ENCODE data around the gene CPO.

CPO gene

DNA sequence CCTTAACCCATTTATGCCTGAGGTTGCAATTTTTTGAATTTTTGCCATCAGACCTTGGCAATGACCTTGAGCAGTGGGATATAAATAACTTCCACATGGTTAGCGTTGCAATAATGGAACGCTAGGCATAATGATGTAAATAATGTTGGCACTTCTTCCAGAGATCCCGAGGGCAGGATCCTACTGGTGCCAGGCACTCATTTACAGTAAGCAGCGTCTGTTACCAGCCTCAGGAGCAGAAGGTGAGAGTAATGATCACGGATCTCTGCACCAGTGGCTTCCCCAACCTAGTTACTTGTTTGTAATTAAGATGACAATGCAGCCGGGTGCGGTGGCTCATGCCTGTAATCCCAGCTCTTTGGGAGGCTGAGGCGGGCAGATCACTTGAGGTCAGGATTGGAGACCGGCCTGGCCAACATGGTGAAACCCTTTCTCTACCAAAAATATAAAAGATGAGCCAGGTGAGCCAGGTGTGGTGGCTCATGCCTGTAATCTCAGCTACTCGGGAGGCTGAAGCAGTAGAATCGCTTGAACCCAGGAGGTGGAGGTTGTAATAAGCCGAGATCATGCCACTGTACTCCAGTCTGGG lies 41.9 kb downstream of the CPO start:
- TF ChIP-seq, protein P1, sequence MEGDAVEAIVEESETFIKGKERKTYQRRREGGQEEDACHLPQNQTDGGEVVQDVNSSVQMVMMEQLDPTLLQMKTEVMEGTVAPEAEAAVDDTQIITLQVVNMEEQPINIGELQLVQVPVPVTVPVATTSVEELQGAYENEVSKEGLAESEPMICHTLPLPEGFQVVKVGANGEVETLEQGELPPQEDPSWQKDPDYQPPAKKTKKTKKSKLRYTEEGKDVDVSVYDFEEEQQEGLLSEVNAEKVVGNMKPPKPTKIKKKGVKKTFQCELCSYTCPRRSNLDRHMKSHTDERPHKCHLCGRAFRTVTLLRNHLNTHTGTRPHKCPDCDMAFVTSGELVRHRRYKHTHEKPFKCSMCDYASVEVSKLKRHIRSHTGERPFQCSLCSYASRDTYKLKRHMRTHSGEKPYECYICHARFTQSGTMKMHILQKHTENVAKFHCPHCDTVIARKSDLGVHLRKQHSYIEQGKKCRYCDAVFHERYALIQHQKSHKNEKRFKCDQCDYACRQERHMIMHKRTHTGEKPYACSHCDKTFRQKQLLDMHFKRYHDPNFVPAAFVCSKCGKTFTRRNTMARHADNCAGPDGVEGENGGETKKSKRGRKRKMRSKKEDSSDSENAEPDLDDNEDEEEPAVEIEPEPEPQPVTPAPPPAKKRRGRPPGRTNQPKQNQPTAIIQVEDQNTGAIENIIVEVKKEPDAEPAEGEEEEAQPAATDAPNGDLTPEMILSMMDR (IDR thresholded peaks at IDR 0.05; ENCODE audit: low read depth, low read length, missing control alignments), result no peak
- DNase-seq (ENCODE audit: extremely low read depth, low read depth), result no peak
- no peak overlapping the region for H3K4me3 ChIP-seq (replicated peaks; ENCODE audit: low read depth, low read length)

GRCh38 chr2:206981739-206982340 lies 42.5 kb downstream of the CPO start:
- no peak overlapping the region for H3K4me3 ChIP-seq (replicated peaks; ENCODE audit: low read depth, low read length)
- TF ChIP-seq, protein P1 (IDR thresholded peaks at IDR 0.05; ENCODE audit: low read depth, low read length, missing control alignments), result peak; percentile 76
- peak; percentile 61 for DNase-seq (ENCODE audit: extremely low read depth, low read depth)

DNA sequence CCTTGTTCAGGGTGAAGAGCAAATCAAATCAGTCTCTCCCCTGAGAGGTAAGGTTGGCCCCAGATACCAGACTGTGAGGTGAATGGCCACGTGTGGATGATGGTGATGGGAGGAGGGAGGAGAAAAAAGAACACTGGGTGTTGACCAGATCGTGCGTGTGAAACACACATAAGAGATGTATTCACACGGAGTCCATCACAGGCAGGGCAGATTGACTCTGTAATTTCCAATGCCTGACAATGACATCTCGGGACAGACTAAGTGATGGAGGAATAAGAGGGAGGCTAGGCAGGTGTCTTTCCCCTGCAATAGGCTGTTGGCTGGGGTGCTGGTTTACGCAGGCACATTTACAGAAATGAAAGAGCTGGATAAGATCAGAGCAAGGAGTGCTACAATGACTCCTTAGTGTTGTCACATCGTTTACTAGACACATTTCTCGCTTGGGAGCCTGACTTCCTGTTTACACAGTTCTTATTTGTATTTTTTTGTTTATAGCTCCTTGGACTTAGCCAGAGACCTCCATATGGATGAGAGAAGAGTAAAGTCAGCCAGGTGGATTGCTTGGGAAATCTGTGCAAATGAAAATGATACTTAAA lies 43.1 kb downstream of the CPO start:
- TF ChIP-seq, protein P1 (IDR thresholded peaks at IDR 0.05; ENCODE audit: low read depth, low read length, missing control alignments), result no peak
- no peak for DNase-seq (ENCODE audit: extremely low read depth, low read depth)
- H3K4me3 ChIP-seq (replicated peaks; ENCODE audit: low read depth, low read length), result no peak overlapping the region

- TF ChIP-seq, protein P1 (IDR thresholded peaks at IDR 0.05; ENCODE audit: low read depth, low read length, missing control alignments), result no peak
- no peak for DNase-seq (ENCODE audit: extremely low read depth, low read depth)
- H3K4me3 ChIP-seq (replicated peaks; ENCODE audit: low read depth, low read length), result no peak overlapping the region
Observed at GRCh38 chr2:206983161-206983859, 44.0 kb downstream of the CPO start.

- DNase-seq (ENCODE audit: extremely low read depth, low read depth), result no peak
- TF ChIP-seq, protein P1 (IDR thresholded peaks at IDR 0.05; ENCODE audit: low read depth, low read length, missing control alignments), result no peak
- H3K4me3 ChIP-seq (replicated peaks; ENCODE audit: low read depth, low read length), result no peak overlapping the region
Observed at GRCh38 chr2:206984206-206984605, 44.9 kb downstream of the CPO start.

- TF ChIP-seq, protein P1 (IDR thresholded peaks at IDR 0.05; ENCODE audit: low read depth, low read length, missing control alignments), result no peak
- no peak for DNase-seq (ENCODE audit: extremely low read depth, low read depth)
- no peak overlapping the region for H3K4me3 ChIP-seq (replicated peaks; ENCODE audit: low read depth, low read length)
Observed at GRCh38 chr2:206986943-206987342, 47.6 kb downstream of the CPO start.

Data from HFF-Myc (cell line).